Epithelial cell of esophagus (primary cell): ENCODE data around the gene RAD23A.

Experiments
- DNase-seq: peaks from one replicate; pipeline ENCODE4 v3.0.0; 2010; ENCODE audit warnings: low read depth
- H3K4me3 ChIP-seq: 2 replicates; pipeline ENCODE4 v1.5.1; 2011; ENCODE audit warnings: mild to moderate bottlenecking, low read length, control low read depth
- TF ChIP-seq, protein P1 (sequence below): IDR thresholded peaks from 2 replicates; pipeline ENCODE4 v1.5.1; 2011; ENCODE audit warnings: low read depth, mild to moderate bottlenecking, low read length, control low read depth, inconsistent platforms; ENCODE audit not compliant: insufficient read depth; ENCODE audit errors: missing control alignments

Gene RAD23A

DNA sequence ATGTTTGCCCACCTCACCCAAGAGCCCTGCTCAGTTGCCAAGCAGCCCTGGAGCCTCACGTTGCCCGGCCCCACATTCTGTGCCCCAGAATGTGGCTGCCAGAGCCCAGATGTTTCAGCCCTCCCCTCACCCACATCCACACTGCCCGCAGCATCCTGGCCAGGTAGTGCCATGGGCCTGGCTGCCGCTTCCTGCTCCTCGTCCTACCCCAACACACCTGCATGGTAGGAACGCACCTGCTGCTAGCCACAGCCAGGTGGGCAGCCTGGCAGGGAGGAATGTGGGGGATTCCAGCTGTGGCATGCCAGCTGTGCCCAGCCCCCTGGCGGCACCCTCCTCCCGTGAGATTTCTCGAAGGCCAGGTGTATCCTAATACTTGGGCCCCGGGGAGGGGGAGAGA is 42.1 kb downstream of the RAD23A start:
- no peak for DNase-seq
- H3K4me3 ChIP-seq: no peak overlapping the region
- TF ChIP-seq, protein P1, sequence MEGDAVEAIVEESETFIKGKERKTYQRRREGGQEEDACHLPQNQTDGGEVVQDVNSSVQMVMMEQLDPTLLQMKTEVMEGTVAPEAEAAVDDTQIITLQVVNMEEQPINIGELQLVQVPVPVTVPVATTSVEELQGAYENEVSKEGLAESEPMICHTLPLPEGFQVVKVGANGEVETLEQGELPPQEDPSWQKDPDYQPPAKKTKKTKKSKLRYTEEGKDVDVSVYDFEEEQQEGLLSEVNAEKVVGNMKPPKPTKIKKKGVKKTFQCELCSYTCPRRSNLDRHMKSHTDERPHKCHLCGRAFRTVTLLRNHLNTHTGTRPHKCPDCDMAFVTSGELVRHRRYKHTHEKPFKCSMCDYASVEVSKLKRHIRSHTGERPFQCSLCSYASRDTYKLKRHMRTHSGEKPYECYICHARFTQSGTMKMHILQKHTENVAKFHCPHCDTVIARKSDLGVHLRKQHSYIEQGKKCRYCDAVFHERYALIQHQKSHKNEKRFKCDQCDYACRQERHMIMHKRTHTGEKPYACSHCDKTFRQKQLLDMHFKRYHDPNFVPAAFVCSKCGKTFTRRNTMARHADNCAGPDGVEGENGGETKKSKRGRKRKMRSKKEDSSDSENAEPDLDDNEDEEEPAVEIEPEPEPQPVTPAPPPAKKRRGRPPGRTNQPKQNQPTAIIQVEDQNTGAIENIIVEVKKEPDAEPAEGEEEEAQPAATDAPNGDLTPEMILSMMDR: no peak

DNA sequence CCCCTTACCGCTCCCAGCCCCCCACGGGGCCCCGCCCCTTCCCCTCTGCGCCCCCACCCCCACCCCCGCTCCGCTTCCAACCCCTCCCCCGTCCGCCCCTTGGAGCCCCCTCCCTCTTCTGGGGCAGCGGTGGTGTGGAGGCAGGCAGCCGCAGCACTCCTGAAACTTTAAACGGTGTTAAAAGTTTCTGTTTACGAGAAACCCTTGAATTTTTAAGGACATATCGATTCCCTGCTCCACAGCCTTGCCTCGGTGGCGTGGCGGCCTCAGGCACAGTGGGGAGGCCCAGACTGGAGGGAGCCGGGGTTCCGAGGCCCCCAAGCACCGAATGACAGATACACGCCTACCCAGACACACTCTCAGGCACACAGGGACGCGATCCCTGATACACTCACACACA is 44.8 kb downstream of the RAD23A start:
- TF ChIP-seq, protein P1: no peak
- no peak overlapping the region for H3K4me3 ChIP-seq
- no peak for DNase-seq

DNA sequence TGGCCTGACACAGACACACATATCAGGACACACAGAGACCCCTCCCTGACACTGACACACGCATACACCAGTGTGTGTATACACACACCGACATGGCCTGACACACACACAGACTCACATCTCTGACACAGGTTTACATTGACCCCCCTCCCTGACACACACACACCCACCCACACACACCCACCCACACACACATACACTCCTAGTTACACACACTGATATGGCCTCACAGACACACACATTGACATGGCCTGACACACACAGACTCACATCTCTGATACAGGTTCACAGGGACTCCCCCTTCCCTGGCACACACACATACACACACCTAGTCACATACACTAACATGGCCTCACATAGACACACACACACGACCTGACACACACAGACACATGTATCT is 45.2 kb downstream of the RAD23A start:
- no peak overlapping the region for H3K4me3 ChIP-seq
- TF ChIP-seq, protein P1: no peak

DNA sequence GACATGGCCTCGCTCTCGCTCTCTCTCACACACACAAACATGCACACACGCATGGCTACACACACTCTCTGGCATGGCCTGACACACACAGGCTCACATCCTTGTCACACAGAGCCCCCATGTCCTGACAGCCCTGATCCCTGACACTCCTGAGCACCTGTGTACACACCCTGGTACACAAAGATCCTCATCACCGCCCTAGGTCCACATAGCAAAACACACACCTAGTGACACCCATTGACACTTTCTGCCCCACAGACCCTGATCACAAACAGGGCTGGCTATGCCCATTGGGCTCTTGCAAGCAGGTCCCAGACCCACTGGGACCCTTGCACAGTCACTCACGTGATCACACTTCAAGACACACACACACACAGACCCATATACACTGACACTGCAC is 45.6 kb downstream of the RAD23A start:
- DNase-seq: no peak
- TF ChIP-seq, protein P1: no peak
- H3K4me3 ChIP-seq: no peak overlapping the region

More for the DNA sequence above, 45.2 kb downstream of the RAD23A start:
- DNase-seq: no peak

DNA sequence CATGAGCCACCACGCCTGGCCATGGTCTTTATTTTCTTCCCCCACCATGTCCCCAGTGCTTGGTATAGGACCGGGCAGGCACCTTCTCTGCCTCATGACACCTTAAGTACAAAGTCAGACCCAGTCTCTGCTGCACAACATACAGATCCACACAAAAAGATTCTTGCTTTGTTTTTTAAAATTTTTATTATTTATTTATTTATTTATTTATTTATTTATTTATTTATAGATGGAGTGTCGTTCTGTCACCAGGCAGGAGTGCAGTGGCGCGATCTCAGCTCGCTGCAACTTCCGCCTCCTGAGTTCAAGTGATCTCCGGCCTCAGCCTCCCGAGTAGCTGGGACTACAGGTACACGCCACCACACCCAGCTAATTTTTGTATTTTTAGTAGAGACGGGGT is 47.1 kb downstream of the RAD23A start:
- no peak for DNase-seq
- TF ChIP-seq, protein P1: no peak
- no peak overlapping the region for H3K4me3 ChIP-seq

DNA sequence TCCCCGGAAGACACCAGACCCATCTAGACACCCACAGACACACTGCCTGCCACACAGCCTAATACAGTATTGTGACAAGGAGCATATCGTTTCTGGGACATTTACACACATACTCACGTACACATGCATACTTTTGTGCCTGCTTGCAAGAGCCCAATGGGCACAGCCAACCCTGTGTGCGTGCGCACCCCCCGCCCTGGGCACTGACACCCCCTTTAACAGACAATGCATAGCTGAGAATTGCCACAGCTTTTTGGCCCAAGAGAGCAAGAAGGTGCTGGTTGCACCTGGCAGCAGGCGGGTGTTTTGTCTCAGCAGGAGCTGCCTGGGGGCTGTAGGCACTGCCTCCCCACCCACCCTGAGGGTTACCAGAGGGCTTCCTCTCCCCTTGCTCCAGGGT is 47.9 kb downstream of the RAD23A start:
- TF ChIP-seq, protein P1: no peak
- DNase-seq: no peak
- no peak overlapping the region for H3K4me3 ChIP-seq

DNA sequence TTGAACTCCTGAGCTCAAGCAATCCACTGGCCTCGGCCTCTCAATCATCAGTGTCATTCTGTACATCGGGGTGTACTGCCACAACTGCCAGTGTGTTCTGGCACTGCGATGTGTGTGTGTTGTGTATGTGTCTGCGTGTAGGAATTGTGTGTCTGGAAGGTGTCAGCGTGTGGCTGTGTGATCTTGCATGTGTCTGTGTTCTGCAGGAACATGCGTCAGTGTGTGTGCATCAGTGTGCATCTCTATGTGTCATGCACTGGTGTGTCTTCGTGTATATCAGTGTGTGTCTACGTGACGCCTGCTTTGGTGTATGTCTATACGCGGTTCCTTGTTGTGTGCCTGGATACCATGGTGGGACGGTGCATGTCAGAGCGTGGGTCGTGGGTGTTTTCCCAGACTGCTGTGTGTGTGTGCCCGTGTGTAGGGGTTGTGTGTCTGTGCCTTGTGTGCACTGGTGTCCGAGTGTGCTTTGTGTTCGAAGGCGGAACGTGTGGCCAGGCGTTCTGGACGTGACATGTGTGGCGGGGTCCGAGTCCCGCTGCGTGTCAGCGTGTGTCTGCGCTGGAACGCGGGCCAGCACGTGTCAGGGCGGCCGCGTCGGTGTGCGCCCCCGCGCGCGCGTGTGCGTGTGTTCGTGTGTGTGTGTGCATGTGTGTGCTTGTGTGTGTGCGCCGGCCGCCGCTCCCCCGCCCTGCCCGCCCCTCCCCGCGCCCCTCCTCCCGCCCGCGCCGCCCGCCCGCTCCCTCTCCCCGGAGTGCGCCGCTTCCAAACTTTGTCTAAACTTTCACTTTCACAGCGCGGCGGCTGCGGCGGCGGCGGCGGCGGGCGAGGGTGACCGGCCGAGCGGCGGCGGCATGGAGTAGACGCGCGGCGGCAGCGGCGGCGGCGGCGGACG is 49.3 kb downstream of the RAD23A start, which contains the start of gene NFIX:
TSS of gene NFIX (plus strand) at position 775 of the 895 bp plus-strand sequence. CDS start 363 bp downstream, outside the sequence.
- H3K4me3 ChIP-seq: peak within 1 kb of the TSS; percentile 65
- peak; percentile 58 for DNase-seq
- TF ChIP-seq, protein P1: no peak
